GM10266 (cell line): ENCODE results near the gene EIF3K.
"Not testable (repeated sequence)": the region's sequence is repeated elsewhere in the genome, so short reads cannot be mapped to it uniquely, and the experiment has no call there.

ENCODE experiments used
- DNase-seq: peaks from one replicate; pipeline ENCODE4 v3.0.0; 2012; ENCODE audit errors: extremely low spot score
- CTCF ChIP-seq: IDR thresholded peaks from 2 replicates; pipeline ENCODE4 v1.5.1; 2012; ENCODE audit warnings: mild to moderate bottlenecking, low read depth; ENCODE audit not compliant: control insufficient read depth, insufficient read depth; ENCODE audit errors: missing control alignments

EIF3K gene, protein sequence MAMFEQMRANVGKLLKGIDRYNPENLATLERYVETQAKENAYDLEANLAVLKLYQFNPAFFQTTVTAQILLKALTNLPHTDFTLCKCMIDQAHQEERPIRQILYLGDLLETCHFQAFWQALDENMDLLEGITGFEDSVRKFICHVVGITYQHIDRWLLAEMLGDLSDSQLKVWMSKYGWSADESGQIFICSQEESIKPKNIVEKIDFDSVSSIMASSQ

DNA sequence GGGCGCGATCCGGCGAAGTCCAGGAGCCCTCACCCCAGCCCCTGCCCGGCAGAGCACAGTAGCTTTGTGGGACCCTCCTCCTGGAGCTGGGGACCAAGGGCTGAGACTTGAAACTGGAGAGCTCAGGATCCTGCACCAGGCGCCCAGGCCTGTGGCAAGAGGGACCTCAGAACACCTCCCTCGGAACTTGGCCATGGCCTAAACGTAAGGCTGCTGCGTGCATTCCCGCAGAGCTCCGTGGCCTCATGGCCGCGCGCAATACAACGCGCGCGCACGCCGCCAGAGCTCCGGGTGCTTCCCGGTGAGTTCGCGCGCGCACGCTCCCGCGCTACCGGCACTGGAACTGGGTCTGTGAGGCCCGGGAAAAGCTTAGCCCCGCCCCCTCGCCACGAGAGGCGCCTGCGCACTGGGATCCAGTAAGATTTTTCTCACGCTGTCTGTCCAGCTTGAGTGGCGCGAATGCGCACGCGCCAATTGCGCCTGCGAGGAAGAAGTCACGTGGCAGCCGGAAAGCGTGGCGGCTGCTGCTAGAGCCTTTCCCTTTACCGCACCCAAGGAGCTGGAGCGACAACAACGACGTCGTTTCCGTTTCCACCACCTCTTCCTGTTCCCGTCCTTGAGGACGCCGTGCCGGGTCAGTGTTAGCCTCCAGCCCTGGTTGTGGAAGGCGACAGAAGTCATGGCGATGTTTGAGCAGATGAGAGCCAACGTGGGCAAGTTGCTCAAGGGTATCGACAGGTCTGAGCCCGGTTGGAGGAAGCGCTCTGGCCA is at the start of gene EIF3K:
Gene EIF3K (plus strand): TSS at position 599 of the 771 bp plus-strand sequence. CDS start 81 bp downstream, at position 680.
- TF ChIP-seq CTCF: no peak
- DNase-seq: peak; percentile 96

GRCh38 chr19:38569368-38569983 is 49.5 kb upstream of the EIF3K start:
- TF ChIP-seq CTCF: no peak
- no peak for DNase-seq

DNA sequence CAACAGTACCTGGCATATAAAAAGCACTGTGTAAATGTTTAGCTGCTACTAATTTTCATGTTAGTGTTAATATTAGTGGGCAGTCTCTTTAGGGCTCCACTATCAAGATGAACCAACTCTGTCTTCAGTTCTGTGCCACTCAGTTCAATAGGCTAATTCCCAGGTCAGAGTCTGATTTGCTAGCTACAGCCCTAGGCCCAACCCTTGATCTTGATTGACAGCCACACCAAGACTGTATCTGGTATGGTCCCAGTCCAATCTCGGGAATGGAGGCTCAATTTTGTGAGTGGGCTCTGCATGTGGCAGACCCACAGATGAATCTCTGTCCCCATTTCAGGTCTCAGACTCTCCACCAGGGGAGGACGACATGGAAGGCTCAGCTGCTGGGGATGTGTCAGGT is 47.3 kb upstream of the EIF3K start:
- no peak for TF ChIP-seq CTCF

DNA sequence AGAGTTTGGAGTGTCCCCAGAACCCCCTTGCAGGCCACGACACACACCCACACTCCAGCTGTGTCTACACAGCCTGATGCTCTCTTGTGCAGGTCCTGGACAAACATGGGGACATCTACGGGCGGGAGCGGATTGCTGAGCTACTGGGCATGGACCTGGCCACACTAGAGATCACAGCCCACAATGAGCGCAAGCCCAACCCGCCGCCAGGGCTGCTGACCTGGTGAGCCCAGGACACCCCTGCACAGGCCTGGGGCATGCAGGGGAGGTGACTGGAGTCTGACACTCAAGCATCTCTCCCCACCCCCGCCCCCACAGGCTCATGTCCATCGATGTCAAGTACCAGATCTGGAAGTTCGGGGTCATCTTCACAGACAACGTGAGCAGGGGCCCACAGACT is 41.2 kb upstream of the EIF3K start:
- DNase-seq: no peak
- TF ChIP-seq CTCF: no peak

More for the DNA sequence above, 47.3 kb upstream of the EIF3K start:
- DNase-seq: no peak

DNA sequence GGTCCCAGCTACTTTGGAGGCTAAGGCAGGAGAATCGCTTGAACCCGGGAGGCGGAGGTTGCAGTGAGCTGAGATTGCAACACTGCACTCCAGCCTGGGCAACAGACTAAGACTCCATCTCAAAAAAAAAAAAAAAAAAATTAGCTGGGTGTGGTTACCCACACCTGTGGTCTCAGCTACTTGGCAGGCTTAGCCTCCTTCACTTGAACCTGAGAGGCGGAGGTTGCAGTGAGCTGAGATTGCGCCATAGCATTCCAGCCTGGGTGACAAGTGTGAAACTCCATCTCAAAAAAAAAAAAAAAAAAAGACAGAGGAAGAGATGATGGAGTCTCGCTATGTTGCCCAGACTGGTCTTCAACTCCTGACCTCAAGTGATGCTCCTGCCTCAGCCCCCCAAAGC is 39.7 kb upstream of the EIF3K start:
- DNase-seq: not testable (repeated sequence)

DNA sequence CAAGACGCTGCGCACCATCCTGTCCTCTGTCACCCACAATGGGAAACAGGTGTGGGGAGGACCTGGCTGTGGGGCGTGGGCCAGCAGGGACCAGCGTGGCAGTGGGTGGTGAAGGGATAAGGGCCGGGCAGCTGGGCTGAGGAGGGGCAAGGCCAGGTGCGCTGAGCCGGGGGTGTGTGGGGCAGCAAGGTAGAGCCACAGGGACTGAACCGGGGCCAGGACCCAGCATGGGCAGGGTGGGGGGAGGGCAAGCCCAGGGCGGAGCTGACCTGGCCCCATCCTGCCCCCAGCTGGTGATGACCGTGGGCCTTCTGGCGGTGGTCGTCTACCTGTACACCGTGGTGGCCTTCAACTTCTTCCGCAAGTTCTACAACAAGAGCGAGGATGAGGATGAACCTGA is 38.9 kb upstream of the EIF3K start:
- TF ChIP-seq CTCF: no peak
- no peak for DNase-seq

GRCh38 chr19:38583219-38583984 is 35.6 kb upstream of the EIF3K start:
- no peak for TF ChIP-seq CTCF

More at GRCh38 chr19:38583219-38583984, 35.6 kb upstream of the EIF3K start:
- peak; percentile 71 for DNase-seq
